CD4-positive, alpha-beta T cell (primary cell): ENCODE data around the gene ASXL2. TPM values are rescaled to one million over a fixed set of nuclear protein-coding genes. Genes with fewer than 3 reads are reported as not detected.

ENCODE experiments used
- ATAC-seq: fragments of 200-7000 bp; cut with Tn5 transposase; one replicate; pipeline ENCODE4 v1.10.0; 2022; ENCODE audit warnings: mild to moderate bottlenecking; ENCODE audit not compliant: poor library complexity
- CTCF ChIA-PET: fragments of 350-600 bp; sonication (Branson Sonifier 250); formaldehyde crosslinking; loops from one replicate; lab custom pipeline; 2021; ENCODE audit warnings: antibody characterized with exemption, inconsistent platforms; lab: Charles Lee
- POLR2A ChIA-PET: fragments of 350-600 bp; sonication (Branson Sonifier 250); formaldehyde crosslinking; loops from one replicate; lab custom pipeline; 2021; ENCODE audit warnings: antibody characterized with exemption, inconsistent platforms; lab: Charles Lee
- DNase-seq, 14 experiments: peaks; one replicate each; pipeline ENCODE4 v3.0.0-alpha.2; 2013 to 2020; ENCODE audit warnings: mixed read lengths in 2 of 14
- H3K27ac ChIP-seq, 2 donors: one replicate each; pipeline versions ENCODE4 v1.5.1 to v1.7.0; 2013; ENCODE audit warnings: low read length in 2 of 2, low read depth in 1 of 2, mild to moderate bottlenecking in 1 of 2
- H3K27me3 ChIP-seq, 2 experiments: 1 replicate in 1 of 2; 2 replicates in 1 of 2; pipeline versions ENCODE4 v1.6.1 to v1.7.0; 2013; ENCODE audit warnings: low read length in 2 of 2, control low read depth in 1 of 2, mild to moderate bottlenecking in 1 of 2, moderate library complexity in 1 of 2; ENCODE audit not compliant: insufficient read depth in 2 of 2, control insufficient read depth in 1 of 2
- H3K36me3 ChIP-seq: one replicate; pipeline ENCODE4 v1.6.1; 2013; ENCODE audit warnings: low read length, control low read depth; ENCODE audit not compliant: insufficient read depth
- H3K4me1 ChIP-seq: one replicate; pipeline ENCODE4 v1.6.1; 2013; ENCODE audit warnings: low read length, control low read depth; ENCODE audit not compliant: insufficient read depth
- H3K4me3 ChIP-seq: one replicate; pipeline ENCODE4 v1.5.1; 2013; ENCODE audit warnings: mild to moderate bottlenecking, low read length, moderate library complexity
- H3K9me3 ChIP-seq, 2 experiments: 1 replicate in 1 of 2; 2 replicates in 1 of 2; pipeline versions ENCODE4 v1.6.1 to v1.7.0; 2013; ENCODE audit warnings: low read length in 2 of 2, mild to moderate bottlenecking in 2 of 2, control low read depth in 1 of 2, moderate library complexity in 1 of 2; ENCODE audit not compliant: control insufficient read depth in 1 of 2, insufficient read depth in 1 of 2
- H3K27ac Mint-ChIP-seq: one replicate; pipeline ENCODE4 v1.8.0; 2020; ENCODE audit warnings: mixed read lengths
- H3K27me3 Mint-ChIP-seq: one replicate; pipeline ENCODE4 v1.8.0; 2021; ENCODE audit warnings: mixed read lengths
- H3K36me3 Mint-ChIP-seq: one replicate; pipeline ENCODE4 v1.8.0; 2021; ENCODE audit warnings: low read depth, mixed read lengths
- H3K4me1 Mint-ChIP-seq: one replicate; pipeline ENCODE4 v1.8.0; 2021; ENCODE audit warnings: low read depth, mixed read lengths
- H3K4me3 Mint-ChIP-seq: one replicate; pipeline ENCODE4 v1.8.0; 2020; ENCODE audit warnings: mild to moderate bottlenecking, mixed read lengths
- H3K9me3 Mint-ChIP-seq: one replicate; pipeline ENCODE4 v1.8.0; 2020; ENCODE audit warnings: mixed read lengths
- intact Hi-C, 2 experiments: fragments of 100-400 bp; cut with DNase I in 1 of 2; cut with micrococcal nuclease in 1 of 2; formaldehyde crosslinking; loops; one replicate each; pipeline versions ENCODE4 v1.15.1 to v1.9.0; 2023 to 2025; cut with DNase I, micrococcal nuclease
- total RNA-seq, 174 experiments: library from RNA in 2 of 174; stranded (reverse) in 2 of 174; gene quantifications; one replicate each; pipeline ENCODE4 v1.2.3 and lab custom pipeline; 2021 to 2026
- TF ChIP-seq, protein P1 (sequence below): fragments of 200-600 bp; IDR thresholded peaks from one replicate; pipeline ENCODE4 v1.8.0; 2022; ENCODE audit warnings: antibody characterized with exemption, mild to moderate bottlenecking

ASXL2 gene
- total RNA-seq, 2 experiments from 2014 or later = 15.1 to 17.2 TPM

DNA sequence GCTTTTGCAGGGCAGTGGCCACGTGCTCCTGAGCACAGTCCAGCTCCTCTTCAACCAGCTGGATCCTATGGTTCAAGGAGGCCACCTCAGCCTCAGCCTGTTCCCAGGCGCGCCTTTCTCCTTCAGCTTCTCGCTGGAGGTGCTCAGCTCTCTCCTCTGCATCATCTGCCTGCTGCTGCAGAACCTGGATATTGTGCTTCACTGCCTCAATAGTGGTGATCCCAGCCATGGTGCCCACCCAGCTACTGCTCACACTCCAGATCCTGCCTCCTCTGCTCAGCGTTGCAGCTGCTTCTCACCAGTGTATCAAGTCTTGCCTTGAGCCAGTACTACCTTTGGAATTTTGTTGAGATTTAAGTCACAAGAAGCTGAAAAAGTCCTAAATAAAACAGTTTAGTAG, 67.9 kb downstream of the ASXL2 start:
- no peak overlapping the region for H3K27ac ChIP-seq
- H3K4me3 ChIP-seq = no peak overlapping the region
- Mint-ChIP-seq H3K27me3 (no peaks in the 10 kb centered on the region), H3K4me3 (no peak overlapping the region), H3K27ac (no peak overlapping the region), H3K9me3 (no peaks in the 10 kb centered on the region), H3K4me1 (peaks cover 61% of the 10 kb centered on the region), H3K36me3 (peaks cover 32% of the 10 kb centered on the region)
- intact Hi-C loops = no loop called here
- ChIA-PET CTCF (no interaction called here), POLR2A (interaction anchor here (0.6 kb wide), 1 partner anchor 22 kb away, joined by 3 read pairs; no protein-coding TSS in a partner anchor)
- H3K27me3 ChIP-seq = no peaks in the 10 kb centered on the region
- H3K4me1 ChIP-seq = no peaks in the 10 kb centered on the region
- TF ChIP-seq, protein P1, sequence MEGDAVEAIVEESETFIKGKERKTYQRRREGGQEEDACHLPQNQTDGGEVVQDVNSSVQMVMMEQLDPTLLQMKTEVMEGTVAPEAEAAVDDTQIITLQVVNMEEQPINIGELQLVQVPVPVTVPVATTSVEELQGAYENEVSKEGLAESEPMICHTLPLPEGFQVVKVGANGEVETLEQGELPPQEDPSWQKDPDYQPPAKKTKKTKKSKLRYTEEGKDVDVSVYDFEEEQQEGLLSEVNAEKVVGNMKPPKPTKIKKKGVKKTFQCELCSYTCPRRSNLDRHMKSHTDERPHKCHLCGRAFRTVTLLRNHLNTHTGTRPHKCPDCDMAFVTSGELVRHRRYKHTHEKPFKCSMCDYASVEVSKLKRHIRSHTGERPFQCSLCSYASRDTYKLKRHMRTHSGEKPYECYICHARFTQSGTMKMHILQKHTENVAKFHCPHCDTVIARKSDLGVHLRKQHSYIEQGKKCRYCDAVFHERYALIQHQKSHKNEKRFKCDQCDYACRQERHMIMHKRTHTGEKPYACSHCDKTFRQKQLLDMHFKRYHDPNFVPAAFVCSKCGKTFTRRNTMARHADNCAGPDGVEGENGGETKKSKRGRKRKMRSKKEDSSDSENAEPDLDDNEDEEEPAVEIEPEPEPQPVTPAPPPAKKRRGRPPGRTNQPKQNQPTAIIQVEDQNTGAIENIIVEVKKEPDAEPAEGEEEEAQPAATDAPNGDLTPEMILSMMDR = no peak
- no peaks in the 10 kb centered on the region for H3K9me3 ChIP-seq
- DNase-seq (no peak), ATAC-seq (no peak)
- H3K36me3 ChIP-seq = peaks cover 25% of the 10 kb centered on the region

DNA sequence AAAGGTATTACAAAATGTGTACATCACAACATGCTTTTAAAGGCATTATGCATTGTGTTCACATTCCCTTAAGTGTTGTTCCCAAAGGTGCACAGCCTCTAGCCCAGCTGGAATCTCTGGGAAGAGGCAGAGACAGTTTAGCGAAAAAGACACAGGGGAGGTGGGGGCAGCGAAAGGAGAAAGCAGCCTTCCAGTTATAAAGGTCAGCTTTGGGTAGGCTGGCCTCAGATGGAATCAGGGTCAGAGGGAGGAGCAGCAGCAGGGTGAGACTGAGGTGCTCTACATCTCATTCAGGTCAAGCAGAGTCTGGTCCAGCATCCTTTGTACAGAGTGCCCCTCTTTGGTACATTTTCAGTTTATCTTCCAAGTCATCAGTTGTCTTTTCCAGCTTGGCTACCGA, 68.6 kb downstream of the ASXL2 start:
- ChIA-PET CTCF (interaction anchor here (0.6 to 1.2 kb wide), 3 partner anchors 10 to 42 kb away, joined by 3 to 4 read pairs (median 3); no protein-coding TSS in a partner anchor), POLR2A (interaction anchor here (1.5 kb wide), 1 partner anchor 12 kb away, joined by 4 read pairs; no protein-coding TSS in a partner anchor)
- Mint-ChIP-seq H3K4me3 (no peak overlapping the region), H3K4me1 (peaks cover 53% of the 10 kb centered on the region), H3K9me3 (no peaks in the 10 kb centered on the region), H3K27me3 (no peaks in the 10 kb centered on the region), H3K27ac (no peak overlapping the region), H3K36me3 (peaks cover 38% of the 10 kb centered on the region)
- H3K27ac ChIP-seq = no peak overlapping the region
- intact Hi-C loops = no loop called here
- ATAC-seq = no peak
- peaks cover 31% of the 10 kb centered on the region for H3K36me3 ChIP-seq
- no peak overlapping the region for H3K4me3 ChIP-seq
- no peaks in the 10 kb centered on the region for H3K27me3 ChIP-seq
- TF ChIP-seq, protein P1 = no peak
- no peaks in the 10 kb centered on the region for H3K9me3 ChIP-seq
- DNase-seq = no peak
- no peaks in the 10 kb centered on the region for H3K4me1 ChIP-seq

DNA sequence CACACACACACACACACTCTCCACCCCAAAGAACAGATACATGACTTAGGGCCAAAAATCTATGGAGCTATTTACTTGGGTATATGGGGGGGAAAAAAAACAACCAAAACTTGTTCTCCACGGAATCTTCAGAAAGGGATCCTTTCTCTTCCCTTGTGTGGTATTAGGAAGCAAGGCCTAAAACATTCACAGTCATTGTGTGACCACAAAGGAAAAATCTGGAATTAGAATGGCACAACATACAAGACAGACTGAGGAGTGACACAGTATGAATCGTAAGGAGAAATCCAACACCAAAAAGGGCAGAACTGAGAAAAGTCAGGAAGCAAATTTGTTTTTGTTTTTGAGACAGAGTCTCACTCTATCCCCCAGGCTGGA, 70.3 kb downstream of the ASXL2 start:
- no peak overlapping the region for H3K4me3 ChIP-seq
- H3K27me3 ChIP-seq = no peaks in the 10 kb centered on the region
- ChIA-PET POLR2A (interaction anchor here (2.1 kb wide), 1 partner anchor 13 kb away, joined by 4 read pairs; no protein-coding TSS in a partner anchor), CTCF (no interaction called here)
- H3K27ac ChIP-seq = no peak overlapping the region
- Mint-ChIP-seq H3K27ac (no peak overlapping the region), H3K4me3 (no peak overlapping the region), H3K27me3 (no peaks in the 10 kb centered on the region), H3K9me3 (no peaks in the 10 kb centered on the region), H3K4me1 (peaks cover 48% of the 10 kb centered on the region), H3K36me3 (peaks cover 55% of the 10 kb centered on the region)
- H3K9me3 ChIP-seq = no peaks in the 10 kb centered on the region
- H3K36me3 ChIP-seq = peaks cover 47% of the 10 kb centered on the region
- intact Hi-C loops = no loop called here
- DNase-seq (no peak), ATAC-seq (no peak)
- TF ChIP-seq, protein P1 = no peak
- no peaks in the 10 kb centered on the region for H3K4me1 ChIP-seq
